ENCODE results near the gene DNM3. TPM values are rescaled to one million over a fixed set of nuclear protein-coding genes. Genes with fewer than 3 reads are reported as not detected.

DNM3 gene
- total and polyA plus RNA-seq, 2 donors (not counting 3 experiments of a cell fraction or from before 2014, with no cell fraction given) = 1.4 to 2.5 TPM

- intact Hi-C loops (cut with micrococcal nuclease) (no loop called here), dilution Hi-C loops (cut with MboI; ENCODE audit: extremely low pct_ligation_motif_present, low sequenced_read_pairs) (no loop called here)
- POLR2A ChIA-PET = no interaction called here
- no peaks in the 10 kb centered on the region for H3K9me1 ChIP-seq (replicated peaks; ENCODE audit: control insufficient read depth, extremely low read depth, insufficient read depth, low read length)
- CTCF ChIA-PET = interaction anchor here (0.9 kb wide), 1 partner anchor 10 kb away, joined by 3 read pairs; no protein-coding TSS in a partner anchor
- H3K27me3 ChIP-seq (ENCODE audit: control insufficient read depth in 2 of 2, insufficient read depth in 2 of 2, low read length in 2 of 2) = no peaks in the 10 kb centered on the region
- FAIRE-seq = no peak
- no peak overlapping the region for H3K4me3 ChIP-seq (replicated peaks in 1 of 3; ENCODE audit: insufficient read depth in 1 of 3, low read depth in 1 of 3, low read length in 3 of 3)
- no peak for TF ChIP-seq POLR2AphosphoS5 (IDR thresholded peaks at IDR 0.05; ENCODE audit: insufficient read depth, low read depth, low read length)
- no peak for TF ChIP-seq GATA2 (IDR thresholded peaks at IDR 0.05; ENCODE audit: insufficient read depth, insufficient read length, low read depth, low read length)
- no peak for TF ChIP-seq FOS (IDR thresholded peaks at IDR 0.05; ENCODE audit: borderline replicate concordance, insufficient read depth, low read length)
- no peak for TF ChIP-seq EZH2 (IDR thresholded peaks at IDR 0.05; ENCODE audit: borderline replicate concordance, low read depth, low read length, severe bottlenecking)
- TF ChIP-seq CTCF (IDR thresholded peaks at IDR 0.05; ENCODE audit: extremely low read depth in 1 of 2, insufficient read depth in 1 of 2, low read depth in 1 of 2, low read length in 2 of 2) = no peak
- TF ChIP-seq JUN (IDR thresholded peaks at IDR 0.05; ENCODE audit: borderline replicate concordance, insufficient read depth, insufficient read length, low read depth) = no peak
- TF ChIP-seq MYC (IDR thresholded peaks at IDR 0.05; ENCODE audit: low read depth, low read length) = no peak
- no peak for TF ChIP-seq POLR2A (IDR thresholded peaks at IDR 0.05; ENCODE audit: low read depth, low read length)
- no peak for TF ChIP-seq MAX (IDR thresholded peaks at IDR 0.05; ENCODE audit: insufficient read depth, insufficient read length)
- H4K20me1 ChIP-seq (replicated peaks; ENCODE audit: control insufficient read depth, extremely low read depth, insufficient read depth, low read length) = no peaks in the 10 kb centered on the region
- H3K9me3 ChIP-seq (replicated peaks; ENCODE audit: control insufficient read depth, insufficient read depth, low read length) = no peaks in the 10 kb centered on the region
- H3K27ac ChIP-seq (ENCODE audit: insufficient read depth, low read depth, low read length) = no peak overlapping the region
- no peak overlapping the region for H3K9ac ChIP-seq (replicated peaks; ENCODE audit: extremely low read depth, insufficient read depth, low read length)
- no peaks in the 10 kb centered on the region for H3K79me2 ChIP-seq (ENCODE audit: control insufficient read depth, insufficient read depth, low read length)
- no peak overlapping the region for H3K4me2 ChIP-seq (ENCODE audit: insufficient read depth, low read length)
- H2AFZ ChIP-seq (ENCODE audit: low read depth, low read length) = no peak overlapping the region
- H3K4me1 ChIP-seq (ENCODE audit: control insufficient read depth, extremely low read depth, insufficient read depth, low read length) = no peaks in the 10 kb centered on the region
- no TSS peak for BruUV-seq (replicated peaks)
- H3K36me3 ChIP-seq (ENCODE audit: control insufficient read depth in 2 of 2, extremely low read depth in 1 of 2, insufficient read depth in 2 of 2, low read length in 2 of 2) = no peaks in the 10 kb centered on the region
- DNase-seq (ENCODE audit: low read depth, low spot score) = no peak
Observed at GRCh38 chr1:172298141-172298540, 456.8 kb downstream of the DNM3 start.
